ENCODE results near the gene SLC19A1.

Gene SLC19A1

GRCh38 chr21:45558044-45558721 is 15.9 kb upstream of the SLC19A1 start:
- no peaks in the 10 kb centered on the region; the same call in 1 of the 2 replicates for H3K27me3 ChIP-seq (replicated peaks; ENCODE audit: control insufficient read depth, insufficient read depth, low read length)
- no peak for DNase-seq (ENCODE audit: extremely low read depth, insufficient read length)
- TF ChIP-seq CTCF (IDR thresholded peaks at IDR 0.05; ENCODE audit: insufficient read depth, low read length, poor library complexity, severe bottlenecking), result no peak
- no peaks in the 10 kb centered on the region for H3K36me3 ChIP-seq (ENCODE audit: control insufficient read depth, insufficient read depth, low read length)
- H3K4me3 ChIP-seq (replicated peaks; ENCODE audit: low read depth, low read length), result no peak overlapping the region

- H3K4me3 ChIP-seq (replicated peaks; ENCODE audit: low read depth, low read length), result no peak overlapping the region
- TF ChIP-seq CTCF (IDR thresholded peaks at IDR 0.05; ENCODE audit: insufficient read depth, low read length, poor library complexity, severe bottlenecking), result no peak
- DNase-seq (ENCODE audit: extremely low read depth, insufficient read length), result no peak
- H3K36me3 ChIP-seq (ENCODE audit: control insufficient read depth, insufficient read depth, low read length), result no peaks in the 10 kb centered on the region
- no peaks in the 10 kb centered on the region; the same call in 1 of the 2 replicates for H3K27me3 ChIP-seq (replicated peaks; ENCODE audit: control insufficient read depth, insufficient read depth, low read length)
These were observed 15.4 kb upstream of the SLC19A1 start for GRCh38 chr21:45557616-45558043.

- no peak overlapping the region for H3K4me3 ChIP-seq (replicated peaks; ENCODE audit: low read depth, low read length)
- H3K27me3 ChIP-seq (replicated peaks; ENCODE audit: control insufficient read depth, insufficient read depth, low read length), result no peaks in the 10 kb centered on the region; the same call in 1 of the 2 replicates
- no peak for TF ChIP-seq CTCF (IDR thresholded peaks at IDR 0.05; ENCODE audit: insufficient read depth, low read length, poor library complexity, severe bottlenecking)
- no peaks in the 10 kb centered on the region for H3K36me3 ChIP-seq (ENCODE audit: control insufficient read depth, insufficient read depth, low read length)
- DNase-seq (ENCODE audit: extremely low read depth, insufficient read length), result no peak
These were observed 14.7 kb upstream of the SLC19A1 start for GRCh38 chr21:45556645-45557615.

- Histone ChIP-seq H3K27me3 (replicated peaks; ENCODE audit: control insufficient read depth, insufficient read depth, low read length) (no peaks in the 10 kb centered on the region; the same call in 1 of the 2 replicates), H3K4me3 (replicated peaks; ENCODE audit: low read depth, low read length) (no peak overlapping the region), H3K36me3 (ENCODE audit: control insufficient read depth, insufficient read depth, low read length) (no peaks in the 10 kb centered on the region)
- no peak for TF ChIP-seq CTCF (IDR thresholded peaks at IDR 0.05; ENCODE audit: insufficient read depth, low read length, poor library complexity, severe bottlenecking)
- no peak for DNase-seq (ENCODE audit: extremely low read depth, insufficient read length)
These were observed 14.0 kb upstream of the SLC19A1 start for GRCh38 chr21:45556302-45556644.

GRCh38 chr21:45555557-45556301 is 13.5 kb upstream of the SLC19A1 start:
- DNase-seq (ENCODE audit: extremely low read depth, insufficient read length), result no peak
- no peak for TF ChIP-seq CTCF (IDR thresholded peaks at IDR 0.05; ENCODE audit: insufficient read depth, low read length, poor library complexity, severe bottlenecking)
- no peak overlapping the region for H3K4me3 ChIP-seq (replicated peaks; ENCODE audit: low read depth, low read length)
- no peaks in the 10 kb centered on the region; the same call in 1 of the 2 replicates for H3K27me3 ChIP-seq (replicated peaks; ENCODE audit: control insufficient read depth, insufficient read depth, low read length)
- H3K36me3 ChIP-seq (ENCODE audit: control insufficient read depth, insufficient read depth, low read length), result no peaks in the 10 kb centered on the region
